IPS DF 19.7 (cell line): ENCODE data around the gene RPS10.

Experiments used
- DNase-seq: peaks from one replicate; pipeline ENCODE4 v3.0.0-alpha.2; 2013; ENCODE audit warnings: low read depth, low spot score

The RPS10 gene

GRCh38 chr6:34425498-34426410, at the start of gene RPS10:
TSS of gene RPS10 (minus strand) at chr6:34426069. CDS start at chr6:34425221, 848 bp downstream.
- DNase-seq: peak; percentile 64

DNA sequence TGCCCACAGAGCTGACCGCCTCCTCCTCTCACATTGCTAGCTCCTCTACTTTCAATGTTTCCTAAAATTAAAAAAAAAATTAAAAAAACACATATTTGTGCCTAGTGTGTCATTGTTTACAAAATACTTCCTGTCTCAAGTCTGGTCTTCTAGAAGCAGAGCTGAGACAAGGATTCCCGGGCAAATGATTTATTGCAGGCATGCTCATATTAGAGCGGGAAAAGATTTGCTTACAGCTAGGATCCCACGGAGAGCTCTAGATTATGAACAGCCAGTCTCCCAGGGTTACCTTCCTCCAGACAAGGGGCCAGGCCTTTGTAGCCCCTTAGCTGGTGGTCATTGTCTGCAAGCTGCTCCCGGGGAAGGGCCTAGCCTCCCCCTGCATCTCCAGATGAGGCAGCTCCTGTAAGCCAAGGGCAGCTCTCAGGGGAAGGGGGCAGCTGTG, 49.4 kb upstream of the RPS10 start:
- DNase-seq: no peak

DNA sequence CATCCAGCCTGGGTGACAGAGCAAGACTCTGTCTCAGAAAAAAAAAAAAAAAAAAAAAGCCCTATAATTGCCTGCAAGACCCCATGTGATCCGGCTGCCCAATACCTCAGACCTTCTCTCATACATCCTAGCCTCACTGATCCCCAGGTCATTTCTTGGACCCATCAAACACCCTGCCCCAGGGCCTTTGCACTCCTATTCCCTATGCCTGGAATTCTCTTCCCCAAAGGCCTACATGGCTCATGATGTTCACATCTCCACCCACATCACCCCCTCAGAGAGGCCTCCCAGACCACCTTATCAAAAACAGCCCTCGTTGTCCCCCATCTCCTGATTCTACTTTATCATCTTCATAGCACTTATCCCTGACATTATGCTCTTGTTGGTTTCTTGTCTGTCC, 48.9 kb upstream of the RPS10 start:
- no peak for DNase-seq

GRCh38 chr6:34473967-34474366, 48.1 kb upstream of the RPS10 start:
- no peak for DNase-seq

DNA sequence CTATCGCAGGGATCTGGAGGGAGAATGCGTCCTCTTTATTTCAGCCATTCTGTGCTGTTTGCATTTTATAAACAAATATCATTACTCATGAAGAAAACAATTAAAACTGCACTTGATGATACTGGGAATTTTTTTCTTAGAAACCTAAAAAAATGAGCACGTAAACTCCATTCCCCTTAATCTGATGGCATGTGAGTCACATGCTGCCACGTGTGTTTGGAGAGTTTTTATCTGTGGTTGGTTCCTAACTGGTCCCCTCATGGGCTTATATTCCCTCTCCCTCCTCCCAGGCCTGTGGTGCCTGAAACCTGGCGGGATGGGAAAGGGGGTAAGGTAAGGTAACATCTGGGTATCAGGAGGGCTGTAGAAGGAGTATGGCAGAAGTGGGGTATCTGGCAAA, 46.6 kb upstream of the RPS10 start:
- no peak for DNase-seq

- DNase-seq: no peak
Measured at GRCh38 chr6:34469499-34469898, 43.6 kb upstream of the RPS10 start.

- no peak for DNase-seq
Measured at GRCh38 chr6:34468378-34468892, 42.6 kb upstream of the RPS10 start.

DNA sequence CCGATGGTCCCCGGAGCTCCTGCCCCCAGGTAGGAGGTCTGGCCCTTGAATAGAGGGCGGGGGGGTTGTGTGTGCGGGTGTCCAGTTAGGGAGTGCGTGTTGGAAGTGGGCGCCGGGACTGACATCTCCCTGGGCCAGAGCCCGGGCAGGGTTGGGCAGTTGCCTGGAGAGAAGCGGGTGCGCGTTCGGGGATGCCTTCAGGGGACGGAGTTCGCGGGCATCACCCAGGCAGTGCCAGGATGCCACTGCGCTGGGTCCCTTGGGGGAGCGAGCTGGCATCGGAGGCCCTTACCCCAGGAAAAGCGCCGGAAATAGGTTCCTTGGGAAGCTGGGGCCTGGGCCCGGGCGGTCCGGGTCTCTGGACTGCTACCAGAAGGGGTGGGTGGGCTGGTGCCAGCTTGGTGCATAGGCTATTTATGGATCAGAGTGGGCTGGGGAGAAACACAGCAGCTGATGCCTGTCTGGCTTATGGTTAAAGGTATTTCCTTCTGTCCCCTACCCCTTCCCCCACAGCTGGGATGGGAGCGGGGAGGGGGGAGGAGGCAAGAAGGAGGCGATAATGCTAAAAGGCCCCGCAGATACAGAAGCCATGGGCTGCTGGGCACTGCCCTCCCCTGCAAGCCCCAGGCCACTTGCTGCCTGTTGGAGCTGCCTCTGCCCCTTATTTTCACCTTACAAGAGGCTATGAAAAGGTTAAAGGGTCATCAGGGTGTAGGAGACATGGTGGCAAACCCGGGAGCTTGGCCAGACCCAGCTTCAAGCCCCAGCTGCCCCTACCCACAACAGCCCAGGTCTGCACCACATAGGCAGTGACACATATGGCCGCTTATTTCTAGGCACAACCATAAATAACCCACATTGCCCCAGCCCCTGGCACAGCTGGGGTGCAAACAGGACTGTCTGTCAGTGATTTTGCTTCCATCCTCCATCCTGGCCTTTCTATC, 40.6 kb upstream of the RPS10 start:
- DNase-seq: no peak

DNA sequence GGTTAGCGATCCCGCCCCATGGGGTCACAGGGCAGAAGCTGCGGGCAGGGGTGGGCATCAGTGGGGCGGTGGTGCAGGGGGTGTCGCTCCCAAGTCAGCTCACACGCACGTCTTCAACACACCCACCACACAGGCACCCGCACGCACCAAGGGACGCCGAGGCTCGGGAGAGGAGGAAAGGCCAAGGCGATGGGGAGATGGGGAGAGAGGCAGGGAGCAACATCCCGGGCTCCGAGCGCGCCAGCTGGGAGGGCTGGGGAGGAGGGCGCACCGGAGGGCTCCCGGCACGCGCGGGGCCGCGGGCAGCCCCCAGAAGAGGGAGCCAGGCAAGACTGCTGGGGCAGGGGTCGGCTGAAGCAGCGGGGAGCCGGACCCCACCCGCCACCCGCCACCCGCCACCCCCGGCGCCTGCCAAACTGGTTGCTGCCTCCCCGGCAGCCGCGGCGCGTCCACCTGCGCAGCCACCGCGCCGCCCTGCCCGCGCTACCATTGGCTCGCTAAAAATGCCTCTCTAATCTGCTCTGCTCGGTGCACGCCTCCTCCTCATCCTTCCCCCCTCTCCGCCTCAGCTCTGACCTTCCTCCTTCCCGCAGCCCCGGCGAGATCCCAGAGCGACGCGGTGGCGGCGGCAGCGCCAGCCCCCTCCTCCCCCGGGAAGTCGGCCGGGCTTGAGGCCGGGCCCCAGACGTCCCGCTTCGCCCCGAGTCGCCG, 39.8 kb upstream of the RPS10 start, which contains the start of gene PACSIN1:
Gene PACSIN1, plus strand, starts transcription at position 546 of the 711 bp plus-strand sequence. CDS start 60,230 bp downstream, outside the sequence.
- DNase-seq: no peak

GRCh38 chr6:34463849-34464248, 38.0 kb upstream of the RPS10 start:
- DNase-seq: no peak

DNA sequence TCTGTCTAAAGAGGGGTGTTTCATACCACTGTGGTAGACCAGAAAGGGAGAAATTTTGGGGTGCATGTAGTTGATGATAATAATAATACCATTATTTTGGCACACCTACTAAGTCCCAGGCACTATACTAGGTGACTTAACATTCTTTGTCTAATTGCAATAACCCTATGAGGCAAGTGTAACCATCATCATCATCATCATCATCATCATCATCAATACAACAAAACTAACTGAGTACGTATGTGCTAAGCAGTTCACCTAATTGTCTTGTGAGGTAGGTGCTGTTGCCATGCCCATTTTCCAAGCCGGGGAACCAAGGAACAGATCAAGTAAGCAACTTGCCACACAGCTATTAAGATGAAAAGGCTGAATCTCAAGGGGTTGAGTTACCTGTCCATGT, 37.4 kb upstream of the RPS10 start:
- DNase-seq: no peak

GRCh38 chr6:34462551-34462971, 36.7 kb upstream of the RPS10 start:
- DNase-seq: peak; percentile 59

- no peak for DNase-seq
Measured at GRCh38 chr6:34462010-34462409, 36.1 kb upstream of the RPS10 start.

DNA sequence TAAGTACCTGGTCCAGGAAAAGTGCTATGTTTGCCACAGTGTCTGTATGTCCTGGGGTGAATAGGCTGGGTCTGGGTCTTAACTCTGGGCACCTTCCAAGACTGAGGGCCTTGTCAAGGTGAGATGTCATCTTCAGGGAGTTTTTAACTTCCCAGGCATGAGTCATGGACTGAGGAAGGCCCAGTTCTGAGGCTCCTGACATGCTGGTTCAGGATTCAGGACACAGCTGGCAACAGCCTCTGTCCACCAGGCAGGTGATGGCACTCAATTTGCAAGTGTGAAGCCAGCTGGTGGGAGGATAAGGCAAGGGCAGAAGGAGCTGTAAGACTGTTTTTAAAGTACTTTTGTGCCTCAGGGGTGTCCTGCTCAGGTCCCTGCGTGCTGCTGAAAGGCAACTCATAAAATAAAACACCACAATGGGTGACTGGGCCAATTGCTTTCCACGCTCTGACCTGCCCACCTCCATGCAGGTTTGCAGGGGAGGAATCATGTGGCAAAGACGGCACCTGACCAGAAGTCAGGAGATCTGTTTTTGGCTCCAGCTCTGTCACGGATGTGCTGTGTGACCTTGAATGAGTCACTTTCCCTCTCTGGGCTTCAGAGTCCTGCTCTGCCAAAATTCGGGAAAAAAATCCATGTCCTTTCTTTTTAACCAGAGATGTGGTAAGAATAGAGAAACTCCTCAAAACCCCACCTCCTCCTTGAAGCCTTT, 35.1 kb upstream of the RPS10 start:
- DNase-seq: no peak

- peak; percentile 45 for DNase-seq
Measured at GRCh38 chr6:34459899-34460593, 34.2 kb upstream of the RPS10 start.

GRCh38 chr6:34457742-34458735, 32.2 kb upstream of the RPS10 start:
- no peak for DNase-seq

- DNase-seq: no peak
Measured at GRCh38 chr6:34457382-34457741, 31.5 kb upstream of the RPS10 start.

GRCh38 chr6:34455831-34456230, 30.0 kb upstream of the RPS10 start:
- no peak for DNase-seq

DNA sequence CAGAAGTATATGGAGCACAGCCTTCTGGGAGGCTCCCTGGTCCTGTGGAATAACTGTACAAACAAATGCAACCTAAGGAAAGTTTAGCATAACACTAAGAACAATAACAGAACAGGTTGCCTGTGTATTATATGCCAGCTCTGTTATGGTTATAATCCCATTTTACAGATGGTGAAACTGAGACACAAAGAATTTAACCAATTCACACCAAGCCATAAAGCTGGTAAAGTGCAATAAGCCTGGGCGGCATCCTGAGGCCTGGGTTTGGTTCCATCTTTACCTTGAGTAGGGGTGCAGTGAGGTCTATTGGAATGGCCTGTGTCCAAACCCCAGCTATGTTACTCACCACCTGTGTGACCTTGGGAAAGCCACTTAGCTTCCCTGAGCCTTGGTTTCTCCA, 25.3 kb upstream of the RPS10 start:
- no peak for DNase-seq
